Vagina (tissue), 2 donors: Measurements from ENCODE around the gene IYD.

ENCODE experiments used
- CTCF ChIP-seq, 3 experiments: fragments of 450-650 bp in 2 of 3; fragments of 200-600 bp in 1 of 3; sonication (generic) in 1 of 3; IDR thresholded peaks; one replicate each; pipeline ENCODE4 v1.5.1; 2017 to 2019; ENCODE audit warnings: antibody characterized with exemption in 3 of 3, mild to moderate bottlenecking in 2 of 3, moderate library complexity in 2 of 3
- POLR2A ChIP-seq, 2 donors: fragments of 450-650 bp; IDR thresholded peaks; one replicate each; pipeline ENCODE4 v1.6.1; 2017; ENCODE audit warnings: antibody characterized with exemption in 2 of 2, mild to moderate bottlenecking in 2 of 2, moderate library complexity in 2 of 2
- POLR2AphosphoS5 ChIP-seq, 2 donors: sonication (generic); formaldehyde crosslinking; IDR thresholded peaks; one replicate each; pipeline ENCODE4 v1.9.0; 2017; ENCODE audit warnings: antibody characterized with exemption in 2 of 2, mild to moderate bottlenecking in 2 of 2, low read depth in 1 of 2; ENCODE audit not compliant: insufficient read depth in 1 of 2

GRCh38 chr6:150336708-150337107 lies 32.1 kb upstream of the IYD start:
- TF ChIP-seq POLR2A (IDR thresholded peaks at IDR 0.05) (no peak), CTCF (IDR thresholded peaks at IDR 0.05) (no peak), POLR2AphosphoS5 (IDR thresholded peaks at IDR 0.05; ENCODE audit: insufficient read depth in 1 of 2, low read depth in 1 of 2) (no peak)
